Amniotic epithelial cell (primary cell): ENCODE measurements around the gene CBLC.
"Not testable (repeated sequence)": the region's sequence is repeated elsewhere in the genome, so short reads cannot be mapped to it uniquely, and the experiment has no call there.

Source experiments
- DNase-seq: peaks from one replicate; pipeline ENCODE4 v3.0.0-alpha.2; 2010; ENCODE audit warnings: low read depth

CBLC gene

GRCh38 chr19:44765033-44765948 is 12.4 kb upstream of the CBLC start:
- DNase-seq: peak; percentile 76

GRCh38 chr19:44765949-44766335 is 11.7 kb upstream of the CBLC start:
- DNase-seq: no peak

DNA sequence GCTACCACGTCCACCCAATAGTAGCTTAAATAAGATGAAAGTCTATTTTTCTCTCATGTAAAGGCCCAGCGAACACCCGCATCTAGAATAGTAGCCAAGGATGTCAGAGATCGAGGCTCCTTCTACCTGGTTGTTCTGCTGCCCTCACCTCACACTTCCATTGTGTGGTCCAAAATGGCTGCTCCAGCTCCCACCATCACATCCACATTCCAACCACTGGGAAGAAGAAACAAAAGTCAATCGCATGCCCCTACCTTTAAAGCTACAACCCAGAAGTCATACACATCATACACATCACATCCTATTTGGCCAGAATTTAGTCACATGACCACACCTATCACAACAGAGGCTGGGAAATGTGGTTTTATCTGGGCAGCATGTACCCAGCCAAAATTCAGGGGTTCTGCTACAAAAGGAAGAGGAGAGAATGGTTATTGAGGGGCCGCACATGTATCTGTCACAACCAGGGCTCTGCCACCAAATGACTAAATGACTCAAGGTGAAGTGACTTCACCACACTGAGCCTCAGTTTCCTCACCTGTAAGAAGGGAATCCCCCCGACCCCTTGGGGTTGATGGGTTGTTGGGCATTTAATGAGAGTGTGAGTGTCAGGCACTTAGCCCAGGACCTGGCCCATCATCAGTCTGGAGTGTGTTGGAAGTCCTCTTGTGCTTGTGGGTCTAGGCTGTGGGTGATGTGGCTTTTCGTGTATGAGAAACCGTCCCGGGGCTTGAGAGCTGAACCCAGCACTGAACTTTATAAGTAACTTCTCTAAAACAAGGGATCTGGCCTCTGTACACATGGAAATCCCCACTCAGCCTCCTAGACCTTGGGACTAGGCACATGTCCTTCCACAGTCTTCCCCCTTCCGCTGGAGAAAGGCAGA is 10.2 kb upstream of the CBLC start:
- no peak for DNase-seq

DNA sequence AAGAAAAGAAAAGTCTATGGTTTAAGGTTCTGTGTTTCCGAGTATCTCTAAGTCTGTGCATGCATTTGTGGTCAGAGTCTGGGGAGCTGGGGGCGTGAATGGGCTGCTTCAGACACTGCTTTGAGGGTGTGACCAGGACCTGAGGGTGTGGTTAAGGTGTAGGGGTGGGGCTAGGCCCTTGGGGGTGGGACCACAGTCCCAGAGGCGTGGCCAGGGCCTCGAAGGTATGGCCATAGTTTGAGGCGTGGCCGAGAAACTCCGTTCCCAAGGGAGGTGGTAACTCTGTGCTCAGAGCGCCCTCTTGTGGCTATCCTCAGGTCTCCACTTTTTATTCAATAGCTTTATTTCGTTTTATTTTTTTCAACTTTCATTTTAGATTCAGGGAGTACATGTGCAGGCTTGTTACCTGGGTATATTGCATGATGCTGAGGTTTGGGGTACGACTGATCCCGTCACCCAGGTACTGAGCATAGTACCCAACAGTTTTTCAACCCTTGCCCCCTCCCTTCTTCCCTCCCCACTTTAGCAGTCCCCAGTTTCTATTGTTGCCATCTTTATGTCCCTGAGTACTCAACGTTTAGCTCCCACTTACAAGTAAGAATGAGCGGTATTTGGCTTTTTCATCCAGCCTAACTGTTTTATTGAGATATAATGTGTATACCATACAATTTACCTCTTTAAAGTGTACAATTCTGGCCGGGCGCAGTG is 7.0 kb upstream of the CBLC start:
- peak; percentile 92 for DNase-seq

DNA sequence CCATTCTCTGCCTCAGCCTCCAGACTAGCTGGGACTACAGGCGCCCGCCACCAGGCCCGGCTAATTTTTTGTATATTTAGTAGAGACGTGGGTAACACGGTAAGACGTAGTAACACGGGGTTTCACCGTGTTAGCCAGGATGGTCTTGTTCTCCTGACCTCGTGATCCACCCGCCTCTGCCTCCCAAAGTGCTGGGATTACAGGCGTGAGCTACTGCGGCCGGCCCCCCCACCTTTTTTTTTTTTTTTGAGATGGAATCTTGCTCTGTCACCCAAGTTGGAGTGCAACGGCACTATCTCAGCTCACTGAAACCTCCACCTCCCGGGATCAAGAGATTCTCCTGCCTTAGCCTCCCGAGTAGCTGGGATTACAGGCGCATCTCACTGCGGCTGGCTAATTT is 5.5 kb upstream of the CBLC start:
- not testable (repeated sequence) for DNase-seq

GRCh38 chr19:44772959-44773358 is 4.7 kb upstream of the CBLC start:
- DNase-seq: no peak

GRCh38 chr19:44775676-44776240 is 1.9 kb upstream of the CBLC start:
- no peak for DNase-seq

GRCh38 chr19:44776402-44777096 is 1.1 kb upstream of the CBLC start:
- DNase-seq: no peak

GRCh38 chr19:44779150-44779549 is 1.5 kb downstream of the CBLC start:
- no peak for DNase-seq

DNA sequence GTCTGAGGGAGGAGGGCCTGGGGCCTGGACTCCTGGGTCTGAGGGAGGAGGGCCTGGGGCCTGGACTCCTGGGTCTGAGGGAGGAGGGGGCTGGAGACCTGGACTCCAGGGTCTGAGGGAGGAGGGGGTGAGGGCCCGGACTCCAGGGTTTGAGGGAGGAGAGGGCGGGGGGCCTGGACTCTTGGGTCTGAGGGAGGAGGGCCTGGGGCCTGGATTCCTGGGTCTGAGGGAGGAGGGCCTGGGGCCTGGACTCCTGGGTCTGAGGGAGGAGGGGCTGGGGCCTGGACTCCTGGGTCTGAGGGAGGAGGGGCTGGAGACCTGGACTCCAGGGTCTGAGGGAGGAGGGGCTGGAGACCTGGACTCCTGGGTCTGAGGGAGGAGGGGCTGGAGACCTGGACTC is 4.0 kb downstream of the CBLC start:
- not testable (repeated sequence) for DNase-seq

GRCh38 chr19:44782729-44783128 is 5.0 kb downstream of the CBLC start:
- DNase-seq: no peak

- no peak for DNase-seq
These were observed 5.9 kb downstream of the CBLC start for GRCh38 chr19:44783545-44783944.

DNA sequence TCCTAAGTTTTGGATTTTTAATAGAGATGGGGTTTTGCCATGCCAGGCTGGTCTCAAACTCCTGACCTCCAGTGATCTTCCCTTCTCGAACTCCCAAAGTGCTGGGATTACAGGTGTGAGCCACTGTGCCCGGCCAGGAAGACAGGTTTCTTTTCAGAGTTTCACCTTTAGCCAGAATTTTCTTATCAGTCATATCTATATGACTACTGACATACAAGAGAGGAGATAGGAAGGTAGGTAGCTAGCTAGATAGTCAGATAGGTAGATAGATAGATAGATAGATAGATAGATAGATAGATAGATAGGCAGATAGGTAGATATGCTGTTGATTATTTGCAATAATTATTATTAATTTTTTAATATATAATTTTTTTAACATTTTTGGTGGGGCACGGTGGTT is 7.6 kb downstream of the CBLC start:
- no peak for DNase-seq

- DNase-seq: no peak
These were observed 8.3 kb downstream of the CBLC start for GRCh38 chr19:44785993-44786392.

DNA sequence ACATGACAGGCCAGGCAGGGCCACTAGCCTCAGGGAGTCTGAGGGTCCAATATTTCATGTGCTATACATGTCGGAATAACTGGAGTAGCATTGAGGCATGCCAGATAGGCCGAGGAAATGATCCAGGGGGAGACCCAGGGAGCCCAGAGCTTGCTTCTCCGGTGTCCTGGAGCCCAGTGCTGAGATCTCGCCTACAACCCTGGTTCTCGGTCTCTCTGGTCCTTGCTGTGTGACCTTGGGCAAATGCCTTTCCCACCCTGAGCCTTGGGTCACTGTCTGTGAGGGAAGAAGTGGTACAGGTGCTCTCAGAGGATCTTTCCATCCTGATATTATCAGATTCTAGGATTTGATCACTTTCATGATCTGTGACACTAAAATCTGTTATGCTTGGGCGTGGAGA is 11.3 kb downstream of the CBLC start:
- no peak for DNase-seq

- no peak for DNase-seq
These were observed 12.3 kb downstream of the CBLC start for GRCh38 chr19:44789943-44790483.

DNA sequence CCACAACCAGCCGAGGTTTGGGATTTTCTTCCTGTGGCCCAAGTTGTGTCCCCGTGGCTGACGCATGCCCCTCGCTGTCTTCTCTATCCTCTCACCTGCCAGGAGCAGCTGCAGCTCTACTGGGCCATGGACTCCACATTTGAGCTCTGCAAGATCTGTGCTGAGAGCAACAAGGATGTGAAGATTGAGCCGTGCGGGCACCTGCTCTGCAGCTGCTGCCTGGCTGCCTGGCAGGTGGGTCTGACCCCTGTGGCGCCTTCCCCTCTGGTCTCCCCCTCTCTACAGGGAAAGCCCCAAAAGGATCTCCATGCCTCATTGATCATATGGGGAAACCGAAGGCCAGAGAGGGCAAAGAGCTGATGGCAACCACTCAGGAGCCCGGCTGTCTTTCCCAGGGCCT is 14.6 kb downstream of the CBLC start:
- DNase-seq: no peak

GRCh38 chr19:44794610-44795009 is 16.9 kb downstream of the CBLC start:
- no peak for DNase-seq

GRCh38 chr19:44795398-44795987 is 17.8 kb downstream of the CBLC start:
- DNase-seq: no peak

- peak; percentile 25 for DNase-seq
These were observed 19.0 kb downstream of the CBLC start for GRCh38 chr19:44796701-44797115.
